Stimulated activated CD4-positive, alpha-beta T cell treated with anti-CD3 and anti-CD28 coated beads, Interleukin-1b, Interleukin-23, amount 100 ng/mL, for 1 hour (primary cell): ENCODE results near the gene OLFML1.

Experiments used
- DNase-seq, 2 donors: peaks; one replicate each; pipeline ENCODE4 v3.0.0-alpha.2; 2020; ENCODE audit warnings: low read depth in 2 of 2

The OLFML1 gene

DNA sequence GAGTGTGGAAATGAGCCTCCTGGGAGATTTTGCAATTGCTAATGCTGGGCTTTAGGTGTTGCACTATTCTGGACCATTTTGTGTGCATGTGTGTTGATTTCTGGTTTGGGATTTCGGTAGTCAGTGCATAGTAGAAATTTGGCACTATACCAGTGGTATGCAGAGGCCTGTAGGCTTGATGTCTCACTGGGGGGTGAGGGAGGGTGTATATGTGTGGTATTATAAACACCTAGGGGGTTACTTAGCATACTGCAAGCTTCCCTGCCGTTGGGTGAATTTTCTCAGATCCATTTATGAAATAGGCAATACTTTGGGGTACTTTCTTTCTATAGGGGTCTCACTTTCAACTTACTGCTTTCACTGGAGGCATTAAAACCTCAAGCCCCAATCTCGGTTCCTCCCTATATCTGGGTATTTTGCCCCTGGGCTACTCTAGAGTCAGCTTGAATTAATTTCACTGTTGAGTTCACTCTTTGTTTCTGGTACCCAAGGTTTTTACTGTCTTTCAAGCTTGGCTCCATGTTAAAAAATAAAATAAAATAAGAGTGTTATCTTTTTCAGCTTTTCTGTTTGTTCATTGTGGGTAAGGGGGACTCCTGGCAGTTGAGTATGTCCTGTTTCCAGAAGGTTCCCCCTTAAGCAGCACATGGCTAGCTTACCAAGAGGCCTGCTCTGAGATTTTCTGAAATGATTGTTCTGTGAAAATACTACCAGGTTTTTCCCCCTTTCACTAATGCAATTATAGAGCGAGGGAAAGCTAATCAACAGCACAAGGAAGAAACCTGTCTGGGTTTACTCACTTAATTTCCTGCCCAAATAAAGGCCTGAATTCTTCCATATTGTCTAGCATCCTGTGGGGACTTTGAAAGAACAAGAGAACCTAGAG is 74.3 kb downstream of the OLFML1 start:
- no peak for DNase-seq
